Iris pigment epithelial cell (primary cell): Measurements from ENCODE around the gene RNASEH1.
"Not testable (repeated sequence)": the region's sequence is repeated elsewhere in the genome, so short reads cannot be mapped to it uniquely, and the experiment has no call there.

Source experiments
- DNase-seq: peaks from one replicate; pipeline ENCODE4 v3.0.0-alpha.2; 2011; ENCODE audit warnings: low read depth

Gene RNASEH1

DNA sequence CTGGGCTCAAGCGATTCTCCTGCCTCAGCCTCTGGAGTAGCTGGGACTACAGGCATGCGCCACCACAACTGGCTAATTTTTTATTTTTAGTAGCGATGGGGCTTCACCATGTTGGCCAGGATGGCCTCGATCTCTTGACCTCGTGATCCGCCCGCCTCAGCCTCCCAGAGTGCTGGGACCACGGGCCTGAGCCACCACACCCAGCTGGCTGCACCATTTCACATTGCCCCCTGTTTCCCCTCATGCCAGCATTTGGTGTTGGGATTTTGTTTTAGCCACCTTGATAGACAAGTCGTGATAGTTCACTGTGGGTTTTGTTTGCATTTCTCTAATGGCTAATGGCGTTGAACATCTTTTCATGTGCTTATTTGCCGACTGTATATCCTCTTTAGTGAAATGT is 31.0 kb upstream of the RNASEH1 start:
- no peak for DNase-seq

DNA sequence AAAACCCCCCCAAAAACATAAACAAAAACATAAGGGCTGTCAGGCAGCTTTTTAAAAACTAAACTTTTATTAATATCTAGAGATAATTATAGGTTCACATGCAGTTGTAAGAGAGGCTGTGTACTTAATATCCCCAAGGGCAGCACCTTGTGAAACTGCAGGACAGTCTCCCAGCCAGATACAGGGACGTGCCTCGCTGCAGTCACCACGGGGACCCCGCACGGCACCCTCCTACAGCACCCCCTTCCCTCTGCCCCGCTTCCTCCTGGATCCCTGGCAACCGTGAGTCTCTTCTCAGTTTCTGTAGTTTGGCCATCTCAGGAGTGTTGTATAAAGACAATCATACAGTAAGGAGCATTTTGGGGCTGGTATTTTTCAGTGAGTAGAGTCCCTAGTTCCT is 30.0 kb upstream of the RNASEH1 start:
- DNase-seq, result no peak

DNA sequence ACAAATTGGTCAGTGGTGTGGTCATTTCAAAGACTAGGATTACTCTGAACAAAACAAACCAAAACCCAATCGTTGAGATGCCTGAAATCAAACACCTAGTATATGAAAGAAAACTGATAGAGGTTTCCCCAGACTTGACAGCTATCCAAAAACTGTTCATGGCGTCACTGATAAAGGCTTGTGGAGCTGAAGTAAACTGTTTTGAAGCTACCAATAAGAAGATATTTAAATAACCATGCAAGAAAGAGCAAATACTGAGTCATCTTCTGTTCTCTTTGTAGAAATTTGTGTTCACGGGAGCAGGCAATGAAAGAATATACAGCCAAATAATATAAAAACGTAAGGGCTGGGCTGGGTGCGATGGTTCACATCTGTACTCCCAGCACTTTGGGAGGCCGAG is 29.3 kb upstream of the RNASEH1 start:
- peak; percentile 81 for DNase-seq

DNA sequence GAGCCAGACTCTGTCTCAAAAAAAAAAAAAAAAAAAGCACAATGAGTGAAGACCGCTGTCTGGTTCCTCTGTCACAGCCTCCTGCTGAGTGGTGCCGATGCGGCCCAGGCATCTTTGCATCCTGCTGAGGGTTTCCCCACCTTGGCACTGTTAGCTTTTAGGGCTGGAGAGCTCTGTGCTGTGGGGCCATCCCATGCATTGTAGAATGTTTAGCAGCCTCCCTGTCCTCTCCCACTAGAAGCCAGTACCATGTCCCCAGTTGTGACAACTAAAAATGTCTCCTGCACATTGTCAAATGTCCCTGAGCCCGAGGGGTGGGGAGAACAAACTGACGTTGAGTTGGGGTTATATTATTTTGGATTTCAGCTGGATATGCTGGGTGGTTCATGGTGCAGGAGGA is 28.9 kb upstream of the RNASEH1 start:
- no peak for DNase-seq

DNA sequence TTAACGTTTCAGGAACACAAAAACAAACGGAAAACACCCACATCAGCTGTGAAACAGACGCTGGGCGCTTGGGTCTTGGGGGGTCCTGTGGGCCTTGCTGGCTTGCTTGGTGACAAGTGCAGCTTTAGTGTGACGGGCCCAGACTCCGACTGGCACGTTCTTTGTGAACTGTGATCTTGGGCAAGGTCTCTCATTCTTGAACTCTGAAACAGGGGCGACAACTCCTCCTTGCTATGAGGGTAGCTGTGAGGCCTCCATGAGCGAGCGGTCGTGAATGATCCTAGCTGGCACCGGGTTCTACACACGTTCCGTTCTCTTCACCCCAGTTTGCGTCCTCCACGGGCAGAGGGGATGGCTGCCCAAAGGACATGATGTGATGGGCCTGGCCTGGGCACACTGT is 28.1 kb upstream of the RNASEH1 start:
- DNase-seq, result no peak

DNA sequence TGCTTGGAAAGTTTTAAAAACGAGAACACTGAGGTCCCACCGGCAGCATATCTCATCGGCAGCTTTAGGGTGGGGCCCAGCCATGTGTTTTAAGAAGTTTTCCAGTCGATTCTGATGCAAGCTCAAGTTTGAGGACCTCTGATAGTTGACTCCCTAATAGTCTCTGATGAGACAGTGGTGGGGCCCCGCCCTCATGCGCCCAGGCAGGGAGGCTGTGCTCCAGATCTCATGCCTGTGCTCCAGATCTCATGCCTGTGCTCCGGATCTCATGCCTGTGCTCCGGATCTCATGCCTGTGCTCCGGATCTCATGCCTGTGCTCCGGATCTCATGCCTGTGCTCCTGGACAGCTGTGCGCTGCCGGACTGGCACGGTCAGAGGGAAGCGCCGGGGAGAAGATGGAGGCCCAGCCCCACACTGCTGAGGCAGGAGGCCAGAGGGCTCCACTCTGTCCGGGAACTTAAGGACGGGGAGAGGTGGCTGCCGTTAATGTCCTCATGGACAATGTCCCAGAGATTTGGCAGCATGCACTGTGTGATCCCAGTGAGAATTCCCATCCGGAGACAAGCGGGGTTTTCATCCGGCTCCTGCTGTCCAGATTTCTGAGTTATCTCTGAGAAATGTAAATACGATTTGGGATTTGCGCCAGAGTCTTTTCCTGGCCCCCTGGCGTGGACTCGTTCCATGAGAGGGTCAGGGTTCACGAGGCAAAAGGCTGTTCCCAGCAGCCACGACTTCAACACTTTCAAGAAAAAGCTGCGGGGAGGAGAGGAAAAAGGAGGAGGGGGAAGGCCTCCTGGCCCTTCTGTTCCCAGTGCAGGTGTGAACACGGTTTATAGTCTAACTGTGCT is 27.4 kb upstream of the RNASEH1 start:
- peak; percentile 76 for DNase-seq

DNA sequence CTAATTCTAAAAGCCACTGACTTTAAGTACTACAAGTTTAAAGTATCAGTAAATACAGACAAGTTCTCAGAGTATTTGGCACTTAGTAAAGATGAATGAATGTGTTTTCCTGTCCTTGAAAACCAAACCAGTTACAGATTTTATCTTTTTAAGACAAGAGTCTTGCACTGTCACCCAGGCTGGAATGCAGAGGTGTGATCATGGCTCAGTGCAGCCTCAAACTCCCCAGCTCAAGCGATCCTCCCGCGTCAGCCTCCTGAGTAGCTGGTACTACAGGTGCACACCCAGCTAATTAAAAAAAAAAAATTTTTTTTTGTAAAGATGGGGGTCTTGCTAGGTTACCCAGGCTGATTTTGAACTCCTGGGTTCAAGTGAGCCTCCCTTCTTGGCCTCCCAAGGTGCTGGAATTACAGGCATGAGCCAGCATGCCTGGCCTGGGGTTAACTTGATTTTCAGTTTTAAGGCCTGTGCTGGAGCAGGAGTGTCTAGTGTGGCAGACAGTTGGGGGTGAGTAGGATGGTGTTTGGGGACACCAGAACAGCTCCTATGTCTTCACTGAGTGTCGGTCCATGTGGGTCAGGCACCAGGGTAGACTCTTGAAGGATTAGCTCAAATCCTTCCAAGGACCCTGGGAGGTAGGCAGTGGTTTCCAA is 26.6 kb upstream of the RNASEH1 start:
- DNase-seq, result no peak

DNA sequence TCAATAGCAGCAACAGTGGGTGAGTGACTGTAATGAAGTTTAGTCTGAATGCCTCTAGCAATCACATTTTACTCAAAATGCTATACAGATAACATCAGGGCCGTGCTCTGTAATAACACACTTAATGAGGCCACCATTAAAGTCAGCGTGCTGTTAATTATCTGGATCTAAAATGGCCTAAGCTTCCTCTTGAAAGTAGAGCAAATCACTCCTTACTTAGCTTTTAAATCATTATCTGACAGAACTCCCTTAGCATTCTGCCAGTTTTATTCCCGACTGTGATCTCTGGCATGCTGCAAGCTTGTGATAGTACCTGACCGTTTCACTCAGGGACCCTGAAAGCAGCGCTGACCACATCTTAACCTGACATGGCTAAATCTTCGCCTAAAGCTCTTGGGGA is 25.9 kb upstream of the RNASEH1 start:
- DNase-seq, result no peak

DNA sequence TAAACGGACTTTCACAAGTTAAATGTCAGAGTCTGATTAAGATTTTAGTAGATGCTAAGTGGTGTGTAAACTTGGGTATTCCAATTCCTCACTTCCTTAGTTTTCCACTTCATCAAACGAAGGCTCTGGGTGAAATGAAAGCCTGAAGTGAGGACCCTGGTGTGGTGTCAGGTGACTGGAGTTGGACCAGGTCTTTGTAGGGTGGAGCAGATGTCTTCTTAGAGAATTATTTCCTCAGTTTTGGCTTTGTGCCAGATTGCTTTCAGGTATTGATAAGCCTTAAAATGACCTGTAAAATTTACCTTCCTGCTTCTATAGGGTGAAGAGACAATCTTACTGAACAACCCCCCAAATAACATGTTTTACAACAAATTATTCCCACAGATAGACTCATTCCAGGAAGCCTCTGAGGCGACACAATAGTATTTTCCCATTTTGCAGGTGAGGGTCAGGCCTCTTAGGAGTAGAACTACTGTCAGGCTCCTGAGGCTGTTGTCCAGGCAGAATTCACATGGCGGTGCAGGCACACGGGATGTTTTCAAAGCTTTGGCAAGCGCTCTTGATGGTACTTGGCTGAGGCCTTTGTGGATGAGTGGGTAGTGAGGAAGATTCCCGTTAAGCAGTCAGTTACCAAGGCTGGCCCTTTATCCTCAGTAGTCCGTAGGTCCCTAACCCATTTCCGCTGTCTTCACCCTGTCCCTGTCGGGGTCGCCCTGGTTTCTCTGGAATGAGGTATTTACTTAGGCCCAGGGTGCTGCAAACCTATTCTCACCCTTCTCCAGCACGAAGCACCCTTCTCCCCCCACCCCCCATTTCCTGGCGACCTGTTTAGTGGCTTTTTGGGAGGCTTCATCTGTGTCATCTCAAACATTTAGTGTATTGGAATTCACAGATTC is 23.5 kb upstream of the RNASEH1 start:
- DNase-seq, result no peak

DNA sequence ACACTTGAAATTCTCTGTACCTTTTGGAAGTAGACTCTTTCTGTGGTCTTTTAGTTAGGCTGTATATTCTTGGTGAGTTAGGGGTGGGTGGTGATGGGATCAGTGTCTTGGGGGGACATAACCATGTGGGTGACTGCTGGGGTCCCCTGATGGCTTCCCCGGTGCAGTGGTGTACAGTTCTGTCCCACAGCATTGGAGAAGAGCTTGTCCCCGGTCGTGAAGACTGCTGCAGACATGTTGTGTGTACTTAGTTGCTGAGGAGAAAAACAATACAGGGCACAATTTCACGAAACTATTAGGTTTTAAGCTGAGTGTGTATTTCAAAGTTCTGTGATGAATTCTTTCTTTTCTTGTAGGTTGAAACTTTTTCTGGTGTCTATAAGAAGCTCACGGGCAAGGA is 22.3 kb upstream of the RNASEH1 start:
- no peak for DNase-seq

DNA sequence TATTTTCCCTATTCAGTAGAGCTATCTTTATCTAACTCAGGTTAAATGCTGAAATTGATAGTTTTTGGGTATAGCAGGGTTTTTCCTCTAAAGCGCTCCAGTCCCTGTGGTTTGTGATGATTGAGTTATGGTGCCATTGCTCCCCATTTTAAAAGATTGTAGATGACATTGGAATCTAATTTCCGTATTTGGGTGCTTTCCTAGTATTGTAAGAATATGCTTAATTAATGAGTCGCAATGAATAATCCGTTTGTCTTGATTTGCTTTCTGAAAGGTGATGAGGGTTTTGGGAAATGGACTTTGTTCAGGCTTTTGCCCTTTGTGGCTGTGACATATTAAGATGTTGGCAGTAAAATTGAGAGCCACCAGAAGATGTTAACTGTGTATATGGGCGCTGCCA is 20.9 kb upstream of the RNASEH1 start:
- no peak for DNase-seq

DNA sequence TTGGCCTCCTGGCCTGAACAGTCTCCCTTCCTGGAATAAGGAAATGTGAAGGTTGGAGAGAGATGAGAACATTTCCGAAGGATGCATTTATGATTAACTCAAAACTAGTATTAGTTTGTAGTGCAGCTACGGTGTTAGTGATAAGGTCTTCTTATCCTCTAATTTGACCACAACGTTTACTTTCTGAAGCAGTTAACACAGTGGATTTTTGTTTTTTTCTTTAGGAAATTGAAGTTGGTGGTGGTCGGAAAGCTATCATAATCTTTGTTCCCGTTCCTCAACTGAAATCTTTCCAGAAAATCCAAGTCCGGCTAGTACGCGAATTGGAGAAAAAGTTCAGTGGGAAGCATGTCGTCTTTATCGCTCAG is 18.1 kb upstream of the RNASEH1 start:
- not testable (repeated sequence) for DNase-seq

DNA sequence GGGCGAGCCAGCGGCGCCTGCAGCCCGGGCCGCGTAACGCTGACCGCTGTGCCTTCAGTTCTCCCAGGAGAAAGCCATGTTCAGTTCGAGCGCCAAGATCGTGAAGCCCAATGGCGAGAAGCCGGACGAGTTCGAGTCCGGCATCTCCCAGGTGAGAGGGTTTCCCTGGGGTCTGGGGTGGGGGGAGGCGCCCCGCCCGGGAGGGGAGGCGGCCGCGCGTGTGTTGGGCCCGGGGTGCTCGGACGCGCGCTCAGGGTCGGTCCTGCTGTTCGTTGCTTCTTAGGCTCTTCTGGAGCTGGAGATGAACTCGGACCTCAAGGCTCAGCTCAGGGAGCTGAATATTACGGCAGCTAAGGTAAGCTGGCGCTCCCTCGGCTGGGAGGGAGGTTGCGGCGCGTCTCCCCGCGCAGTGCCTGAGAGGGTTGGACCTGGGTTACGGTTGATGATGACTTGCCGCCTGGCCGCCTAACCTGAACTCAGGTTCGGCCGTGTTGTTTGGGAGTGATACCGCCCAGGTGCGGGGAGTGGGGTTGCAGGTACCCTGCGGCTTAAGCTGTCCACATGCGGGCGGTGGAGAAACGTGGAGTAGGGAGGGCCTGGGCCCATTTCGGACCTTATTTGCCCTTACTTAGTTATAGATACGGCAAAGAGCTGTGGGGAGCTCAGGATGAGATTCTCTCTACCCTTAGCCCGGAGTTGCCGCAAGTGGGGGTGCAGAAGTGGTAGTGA is 17.6 kb upstream of the RNASEH1 start:
- DNase-seq, result no peak

DNA sequence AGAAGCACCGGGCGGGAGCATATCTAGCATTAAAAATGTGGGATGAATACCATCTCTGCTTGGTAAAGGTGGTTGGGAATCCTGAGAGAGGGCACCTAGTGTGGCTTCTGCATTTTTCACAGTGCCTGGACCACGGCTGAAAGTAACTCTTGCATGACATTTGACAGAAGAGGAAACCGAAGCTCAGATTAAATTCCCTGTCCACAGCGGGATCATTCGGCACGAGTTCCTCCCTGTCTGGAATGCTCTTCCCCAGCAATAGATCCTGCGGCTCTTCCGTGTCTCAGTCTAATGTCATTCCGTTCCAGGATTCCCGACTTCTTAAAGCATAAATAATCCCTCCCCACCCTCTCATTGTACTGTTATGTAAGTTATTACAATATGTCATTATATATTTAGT is 16.0 kb upstream of the RNASEH1 start:
- no peak for DNase-seq

DNA sequence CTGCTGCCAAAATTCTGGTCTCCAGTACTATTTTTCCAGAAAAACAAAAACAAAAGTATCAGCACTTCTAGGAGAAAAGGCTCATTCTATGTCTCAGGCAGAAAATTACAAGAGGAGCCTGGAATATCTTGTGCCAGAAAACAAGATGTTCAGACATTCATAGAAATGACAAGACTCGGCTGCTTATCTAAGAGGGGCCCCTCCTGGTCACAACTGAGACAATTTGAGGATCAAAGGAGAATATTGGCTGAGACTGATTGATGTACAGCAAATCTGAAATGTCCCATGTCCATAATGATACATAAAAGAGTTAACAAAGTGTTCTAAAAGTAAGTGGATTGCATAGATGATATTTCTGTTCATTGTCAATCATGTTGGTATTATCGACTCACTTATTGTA is 14.5 kb upstream of the RNASEH1 start:
- no peak for DNase-seq

DNA sequence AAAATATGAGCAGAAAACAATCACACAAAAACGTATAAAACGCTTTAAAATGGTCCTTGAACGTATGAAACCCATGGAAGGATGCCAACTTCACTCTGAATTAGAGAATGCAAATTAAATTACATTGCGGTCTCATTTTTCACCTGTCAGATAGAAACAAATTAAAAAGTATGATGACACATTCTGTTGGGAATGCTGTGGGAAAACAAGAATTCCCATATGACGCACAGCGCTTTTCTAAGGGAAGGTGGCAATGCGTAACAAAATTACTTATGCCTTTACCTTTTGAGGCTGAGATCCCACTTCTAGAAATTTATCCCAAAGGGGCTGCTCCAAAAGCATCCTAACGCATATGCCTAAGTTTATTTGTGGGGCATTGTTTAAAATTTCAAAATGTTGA is 13.2 kb upstream of the RNASEH1 start:
- DNase-seq, result no peak

DNA sequence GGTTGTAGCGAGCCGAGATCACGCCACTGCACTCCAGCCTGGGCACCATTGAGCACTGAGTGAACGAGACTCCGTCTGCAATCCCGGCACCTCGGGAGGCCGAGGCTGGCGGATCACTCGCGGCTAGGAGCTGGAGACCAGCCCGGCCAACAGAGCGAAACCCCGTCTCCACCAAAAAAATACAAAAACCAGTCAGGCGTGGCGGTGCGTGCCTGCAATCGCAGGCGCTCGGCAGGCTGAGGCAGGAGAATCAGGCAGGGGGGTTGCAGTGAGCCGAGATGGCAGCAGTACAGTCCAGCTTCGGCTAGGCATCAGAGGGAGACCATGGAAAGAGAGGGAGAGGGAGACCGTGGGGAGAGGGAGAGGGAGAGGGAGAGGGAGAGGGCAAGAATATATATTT is 11.5 kb upstream of the RNASEH1 start:
- DNase-seq, result not testable (repeated sequence)

DNA sequence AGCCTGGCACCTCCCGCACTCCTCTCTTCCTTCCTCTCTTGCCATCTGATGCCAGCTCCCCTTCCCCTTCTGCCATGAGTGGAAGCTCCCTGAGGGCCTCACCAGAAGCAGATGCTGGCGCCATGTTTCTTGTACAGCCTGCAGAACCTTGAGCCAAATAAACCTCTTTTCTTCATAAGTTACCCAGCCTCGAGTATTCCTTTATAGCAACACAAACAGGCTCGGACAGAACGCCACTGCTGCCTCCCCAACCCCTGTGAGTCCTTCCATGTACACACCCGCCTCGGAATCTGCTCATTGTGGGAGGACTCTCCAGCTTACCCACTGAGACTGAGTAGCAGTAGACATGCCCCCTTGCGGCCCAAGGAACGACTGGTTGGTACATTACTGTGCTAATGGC is 8.7 kb upstream of the RNASEH1 start:
- DNase-seq, result no peak

DNA sequence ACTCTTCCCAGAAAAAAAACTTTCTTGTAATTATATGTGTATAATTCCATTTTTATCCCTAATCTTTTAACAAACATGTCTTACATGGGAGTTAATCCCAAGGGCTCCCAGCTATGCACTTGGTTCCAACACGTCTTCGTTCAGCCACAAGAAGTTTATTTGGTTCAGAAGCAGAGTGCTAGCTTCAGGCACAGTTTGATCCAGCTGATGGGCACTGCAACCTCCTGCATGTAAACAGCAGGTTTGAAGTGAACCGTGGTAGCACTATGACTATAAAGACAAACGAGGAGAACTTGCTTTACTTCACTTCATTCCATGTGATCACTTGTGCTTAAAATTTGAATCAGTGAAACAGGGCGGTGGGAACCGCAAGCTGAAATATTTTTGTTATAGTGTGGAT is 7.0 kb upstream of the RNASEH1 start:
- DNase-seq, result no peak

DNA sequence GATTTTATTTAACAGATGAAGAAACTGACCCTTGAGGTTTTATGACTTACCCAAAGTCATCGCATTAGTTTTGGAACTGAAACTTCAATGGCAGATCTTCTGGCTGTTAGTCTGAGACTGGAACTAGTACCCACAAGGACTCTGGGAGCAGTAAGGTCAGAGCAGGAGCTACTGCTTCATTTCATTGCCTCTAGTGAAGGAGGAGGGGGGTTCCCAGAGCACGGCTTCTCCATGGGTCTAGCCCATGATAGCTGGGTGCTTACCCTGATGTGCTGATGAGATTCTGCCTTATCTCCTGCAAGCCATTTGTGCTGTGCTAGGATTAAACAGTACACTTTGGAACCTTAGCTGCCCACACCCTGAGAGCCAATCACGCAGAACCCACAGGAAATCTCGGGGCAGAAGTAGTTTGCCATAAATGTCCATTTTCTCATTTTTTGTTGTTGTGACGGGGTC is 5.4 kb upstream of the RNASEH1 start:
- no peak for DNase-seq

DNA sequence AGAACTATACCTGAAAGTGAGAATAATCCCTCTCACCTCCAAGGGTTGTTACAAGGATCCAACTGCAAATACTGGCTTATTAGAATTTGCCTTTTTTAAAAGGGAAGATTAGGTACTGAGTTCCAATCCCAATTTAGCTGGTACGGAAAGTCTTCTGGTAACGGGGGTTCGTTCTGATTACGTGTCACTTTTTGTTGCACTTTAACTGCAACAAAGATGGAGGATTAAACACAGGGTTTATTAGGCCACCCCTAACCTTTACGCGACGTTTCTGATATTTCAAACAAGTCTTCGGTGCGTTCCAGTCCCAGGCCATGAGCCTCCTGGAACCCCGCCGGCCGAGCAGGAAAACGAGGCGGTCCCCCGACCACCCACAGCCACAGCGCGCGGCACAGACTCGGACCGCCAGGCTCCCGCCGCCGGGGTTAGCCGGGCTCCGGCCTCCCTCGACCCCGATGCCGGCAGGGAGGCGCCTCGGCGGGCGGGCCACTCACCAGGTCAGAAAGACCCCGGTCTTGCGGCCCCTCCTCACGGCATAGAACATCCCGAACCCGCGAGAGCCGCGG is 411 bp downstream of the RNASEH1 start:
- DNase-seq, result no peak

DNA sequence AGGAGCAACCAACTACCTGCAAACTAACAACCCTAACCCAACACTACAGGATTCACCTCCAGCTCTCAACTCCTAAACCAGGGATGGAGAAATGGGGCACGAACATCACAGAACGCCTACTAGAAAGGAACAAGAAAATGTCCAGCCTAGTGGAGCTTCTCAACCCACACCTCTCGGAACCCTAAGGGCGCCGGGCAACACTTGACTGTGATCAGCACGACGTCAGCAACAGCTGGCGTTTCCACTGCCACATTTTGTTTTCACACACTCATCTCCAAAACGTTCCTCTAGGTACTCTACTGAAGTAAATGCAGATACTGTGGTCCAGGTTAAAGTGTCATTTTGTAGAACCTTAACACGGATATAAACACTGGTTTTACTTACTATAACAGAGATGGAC is 4.2 kb downstream of the RNASEH1 start:
- DNase-seq, result no peak
